ENCODE data around the gene ADARB2.
A peak's percentile ranks its signal among the peaks of the same experiment; 100 is the strongest.
"Not testable (repeated sequence)": the region's sequence is repeated elsewhere in the genome, so short reads cannot be mapped to it uniquely, and the experiment has no call there.

ADARB2 gene

GRCh38 chr10:1449021-1449420 is 288.3 kb downstream of the ADARB2 start:
- DNase-seq (ENCODE audit: low read depth in 1 of 2, low spot score in 1 of 2): no peak

- no peak for DNase-seq (ENCODE audit: low read depth in 1 of 2, low spot score in 1 of 2)
Measured at GRCh38 chr10:1448252-1448930, 288.9 kb downstream of the ADARB2 start.

DNA sequence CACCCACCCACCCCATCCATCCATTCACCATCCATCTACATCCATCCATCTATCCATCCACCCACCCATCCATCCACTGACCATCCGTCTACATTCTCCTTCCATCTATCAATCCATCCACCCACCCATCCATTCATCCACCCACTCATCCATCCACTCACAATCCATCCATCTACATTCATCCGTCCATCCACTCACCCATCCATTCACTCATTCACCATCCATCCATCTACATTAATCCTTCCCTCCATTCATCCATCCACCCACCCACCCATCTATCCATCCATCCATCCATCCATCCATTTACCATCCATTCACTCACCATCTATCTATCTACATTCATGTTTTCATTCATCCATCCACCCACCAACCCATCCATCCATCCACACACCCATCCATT is 292.5 kb downstream of the ADARB2 start:
- no peak for DNase-seq (ENCODE audit: low read depth in 1 of 2, low spot score in 1 of 2)

DNA sequence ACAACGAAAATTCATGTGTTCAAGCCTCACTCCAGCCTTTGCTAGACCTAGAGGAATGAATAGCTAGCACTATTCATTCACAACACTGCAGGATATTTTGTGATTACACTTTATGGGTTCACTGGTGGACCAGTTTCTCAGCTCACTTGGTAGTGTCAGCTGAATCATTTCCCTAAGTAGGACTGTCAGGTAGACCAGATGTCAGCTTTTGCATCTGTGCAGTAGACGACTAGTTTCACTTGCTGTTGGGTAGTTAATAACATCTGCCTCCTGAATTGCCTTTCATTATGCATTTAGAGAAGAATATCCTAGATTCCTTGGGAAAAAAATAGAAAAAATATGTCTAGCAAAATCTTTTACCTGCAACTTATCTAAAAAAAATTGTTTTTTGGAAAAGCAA is 296.4 kb downstream of the ADARB2 start:
- no peak for DNase-seq (ENCODE audit: low read depth in 1 of 2, low spot score in 1 of 2)

- DNase-seq (ENCODE audit: low read depth in 1 of 2, low spot score in 1 of 2): no peak
Measured at GRCh38 chr10:1434912-1435692, 302.2 kb downstream of the ADARB2 start.

DNA sequence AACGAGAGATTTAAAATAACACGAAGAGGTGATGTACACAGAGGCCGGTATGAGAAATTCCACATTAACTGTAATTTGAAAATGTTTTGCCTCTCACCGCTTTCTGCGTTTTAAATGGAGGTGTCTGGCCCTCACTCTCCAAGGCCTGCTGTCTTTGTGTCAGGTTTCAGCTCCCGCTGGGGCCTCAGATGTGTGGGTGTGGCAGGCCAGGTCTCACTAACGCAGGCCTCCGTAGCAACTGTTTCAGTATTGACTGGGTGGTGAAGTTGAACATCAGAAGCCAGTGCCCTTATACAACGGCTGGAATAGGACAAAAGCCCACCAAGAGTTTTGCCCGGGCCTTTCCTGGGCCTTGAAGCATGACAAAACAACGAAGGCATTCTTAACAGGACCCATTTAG is 303.1 kb downstream of the ADARB2 start:
- no peak for DNase-seq (ENCODE audit: low read depth in 1 of 2, low spot score in 1 of 2)

DNA sequence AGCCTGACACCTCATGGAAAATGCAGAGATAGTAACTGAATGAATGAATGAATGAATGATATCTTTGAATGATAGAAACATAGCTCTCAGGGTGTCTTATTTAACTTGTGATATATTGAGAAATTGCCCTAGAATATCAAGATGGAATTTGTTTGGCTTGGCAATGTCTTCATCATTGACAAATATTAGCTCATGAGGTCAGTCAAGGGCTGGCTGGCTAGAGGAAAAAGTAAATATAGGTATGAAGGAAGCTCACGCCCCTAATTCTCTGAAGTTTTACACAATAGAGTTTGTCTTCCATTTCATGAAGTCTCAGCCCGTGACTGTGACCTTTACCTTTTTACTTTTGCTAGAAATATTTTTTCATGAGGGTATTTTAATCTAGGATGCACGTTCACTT is 305.2 kb downstream of the ADARB2 start:
- DNase-seq (ENCODE audit: low read depth in 1 of 2, low spot score in 1 of 2): no peak

GRCh38 chr10:1431229-1431628 is 306.1 kb downstream of the ADARB2 start:
- DNase-seq (ENCODE audit: low read depth in 1 of 2, low spot score in 1 of 2): no peak

- not testable (repeated sequence) for DNase-seq (ENCODE audit: low read depth in 1 of 2, low spot score in 1 of 2)
Measured at GRCh38 chr10:1427521-1428186, 309.7 kb downstream of the ADARB2 start.

GRCh38 chr10:1426786-1427185 is 310.5 kb downstream of the ADARB2 start:
- no peak for DNase-seq (ENCODE audit: low read depth in 1 of 2, low spot score in 1 of 2)

DNA sequence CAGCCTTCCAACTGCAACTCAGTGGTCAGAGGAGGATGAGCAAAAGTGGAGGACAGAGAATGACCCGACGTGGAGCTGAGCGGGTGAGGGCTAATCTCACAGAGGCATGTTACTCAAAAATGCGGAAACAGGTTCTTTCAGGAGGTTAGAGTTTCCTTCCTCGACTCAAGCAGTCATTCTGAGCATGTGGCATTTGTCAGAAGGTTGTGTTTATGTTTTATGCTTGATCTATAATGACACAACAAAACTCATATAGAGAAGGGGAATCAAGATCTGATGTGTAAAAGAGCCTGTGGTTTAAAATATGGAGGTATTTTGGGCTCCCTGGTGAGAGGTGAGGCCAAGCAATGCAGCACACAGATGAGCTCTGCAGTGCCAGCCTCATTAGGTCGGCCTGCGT is 311.4 kb downstream of the ADARB2 start:
- no peak for DNase-seq (ENCODE audit: low read depth in 1 of 2, low spot score in 1 of 2)

- DNase-seq (ENCODE audit: low read depth in 1 of 2, low spot score in 1 of 2): no peak
Measured at GRCh38 chr10:1424648-1425047, 312.7 kb downstream of the ADARB2 start.

- DNase-seq (ENCODE audit: low read depth in 1 of 2, low spot score in 1 of 2): no peak
Measured at GRCh38 chr10:1423676-1424253, 313.6 kb downstream of the ADARB2 start.

- DNase-seq (ENCODE audit: low read depth in 1 of 2, low spot score in 1 of 2): no peak
Measured at GRCh38 chr10:1422275-1422674, 315.1 kb downstream of the ADARB2 start.

GRCh38 chr10:1420661-1421362 is 316.5 kb downstream of the ADARB2 start:
- peak; percentile 41 to 50 for DNase-seq (ENCODE audit: low read depth in 1 of 2, low spot score in 1 of 2)

DNA sequence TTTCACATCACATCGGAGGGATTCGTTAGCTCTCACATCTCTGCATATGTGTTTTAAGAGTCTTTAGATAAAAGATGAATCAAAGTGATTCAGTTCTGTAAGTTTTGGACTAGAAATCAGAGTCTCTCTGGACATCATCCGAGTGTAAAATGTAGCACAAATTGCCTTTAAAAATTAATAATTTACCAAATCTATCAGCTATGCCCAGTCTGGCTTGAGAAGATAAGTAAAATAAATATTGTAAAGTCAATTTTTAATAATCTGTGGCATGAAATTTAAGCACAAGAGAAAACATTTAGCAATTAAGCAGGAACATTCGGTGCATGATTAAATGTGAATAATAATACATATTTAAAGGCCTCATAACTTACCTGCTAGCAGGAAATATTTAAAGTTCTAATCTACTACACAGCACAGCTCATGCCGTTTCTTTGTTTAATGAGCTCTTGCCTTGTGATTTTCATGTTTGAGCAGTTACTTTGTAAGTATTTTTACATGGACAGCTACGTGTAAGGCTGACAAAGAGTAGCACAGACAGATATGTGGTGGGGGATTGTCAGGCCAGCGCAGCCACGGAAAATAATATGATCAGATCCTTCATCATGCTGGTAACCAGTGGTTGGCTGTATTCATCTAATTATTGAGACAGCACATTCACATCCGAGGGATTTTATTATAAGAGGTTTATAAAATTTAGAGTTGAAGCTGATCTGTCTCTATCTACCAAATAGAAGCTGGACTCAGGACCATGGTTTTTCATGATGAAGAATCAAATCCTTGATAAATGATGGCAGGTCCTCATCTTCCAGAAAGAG is 317.3 kb downstream of the ADARB2 start:
- DNase-seq (ENCODE audit: low read depth in 1 of 2, low spot score in 1 of 2): no peak

DNA sequence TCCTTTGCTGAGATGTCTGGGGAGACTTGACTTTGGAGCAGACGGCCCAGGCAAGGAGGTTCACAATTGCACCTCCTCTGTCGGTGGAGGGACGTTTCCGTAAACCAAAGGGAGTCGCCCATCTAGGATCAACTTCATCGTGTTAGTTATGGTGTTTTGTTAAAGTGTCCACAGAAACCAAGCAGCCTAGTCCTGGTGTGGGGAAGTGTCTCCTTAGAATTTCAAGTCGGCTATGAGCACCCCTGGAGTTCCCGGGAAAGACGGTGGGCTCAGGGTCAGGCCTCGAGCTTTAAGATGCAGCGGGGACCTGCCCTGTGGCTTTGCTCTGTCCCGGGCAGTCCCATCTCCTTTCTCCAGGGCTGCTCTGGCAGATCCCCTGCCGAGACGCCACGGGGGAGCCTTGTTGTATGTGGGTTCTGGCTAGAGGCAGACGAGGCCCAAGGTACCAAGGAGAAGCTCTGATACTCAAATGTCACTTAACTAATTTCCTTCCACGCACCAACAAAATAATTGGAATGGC is 319.2 kb downstream of the ADARB2 start:
- no peak for DNase-seq (ENCODE audit: low read depth in 1 of 2, low spot score in 1 of 2)

DNA sequence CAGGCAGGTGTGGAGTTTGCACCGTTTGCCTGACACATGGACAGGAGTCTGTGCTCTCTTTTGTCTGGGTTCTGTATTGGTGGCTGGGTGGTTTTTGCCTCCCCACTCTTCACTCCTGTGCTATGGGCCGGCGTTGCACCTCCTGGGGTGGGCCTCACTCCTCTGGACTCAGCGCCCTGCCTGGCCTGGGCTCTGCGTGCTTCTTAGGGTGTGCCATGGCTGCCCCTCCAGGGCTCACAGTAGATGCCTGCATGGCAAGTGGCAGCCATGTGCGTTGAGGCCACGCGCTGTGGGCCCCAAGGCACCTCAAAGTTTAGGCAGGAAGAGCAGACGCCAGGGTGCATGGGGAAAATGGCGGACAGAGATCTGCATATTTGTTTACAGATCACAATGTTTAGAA is 319.8 kb downstream of the ADARB2 start:
- no peak for DNase-seq (ENCODE audit: low read depth in 1 of 2, low spot score in 1 of 2)

DNA sequence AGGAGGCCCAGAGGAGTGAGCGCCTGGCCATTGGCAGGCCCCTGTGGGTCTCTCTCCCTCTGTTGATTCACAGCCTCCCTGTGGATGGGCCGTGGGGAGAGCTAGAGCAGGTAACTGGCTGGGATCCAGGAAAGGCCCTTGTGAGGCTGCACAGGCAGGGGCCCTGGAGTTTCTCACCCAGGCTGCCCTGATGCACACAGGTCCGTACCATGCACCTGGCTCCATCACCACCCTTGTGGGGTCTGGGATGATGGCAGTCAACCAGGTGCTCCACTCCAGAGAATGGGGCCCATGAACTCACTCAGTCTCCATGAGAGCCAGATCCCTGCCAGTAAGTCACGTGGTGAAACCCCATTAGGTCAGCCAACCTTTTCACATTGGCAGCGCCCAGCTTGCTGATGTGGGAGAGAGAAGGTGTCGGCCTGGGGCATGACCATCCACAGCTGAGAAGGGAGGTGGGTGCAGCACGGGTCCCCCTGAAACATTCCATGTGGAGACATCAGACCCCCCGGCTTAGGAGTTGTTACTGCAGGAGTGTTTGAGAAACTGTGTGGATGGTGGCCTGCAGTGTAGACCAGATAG is 320.8 kb downstream of the ADARB2 start:
- no peak for DNase-seq (ENCODE audit: low read depth in 1 of 2, low spot score in 1 of 2)

- no peak for DNase-seq (ENCODE audit: low read depth in 1 of 2, low spot score in 1 of 2)
Measured at GRCh38 chr10:1414893-1415292, 322.4 kb downstream of the ADARB2 start.

Data from activated CD4-positive, alpha-beta T cell treated with anti-CD3 and anti-CD28 coated beads, Interleukin-2, amount 50 U/mL, for 24 hours (primary cell).